ENCODE results near the gene OSGEP.

OSGEP gene

DNA sequence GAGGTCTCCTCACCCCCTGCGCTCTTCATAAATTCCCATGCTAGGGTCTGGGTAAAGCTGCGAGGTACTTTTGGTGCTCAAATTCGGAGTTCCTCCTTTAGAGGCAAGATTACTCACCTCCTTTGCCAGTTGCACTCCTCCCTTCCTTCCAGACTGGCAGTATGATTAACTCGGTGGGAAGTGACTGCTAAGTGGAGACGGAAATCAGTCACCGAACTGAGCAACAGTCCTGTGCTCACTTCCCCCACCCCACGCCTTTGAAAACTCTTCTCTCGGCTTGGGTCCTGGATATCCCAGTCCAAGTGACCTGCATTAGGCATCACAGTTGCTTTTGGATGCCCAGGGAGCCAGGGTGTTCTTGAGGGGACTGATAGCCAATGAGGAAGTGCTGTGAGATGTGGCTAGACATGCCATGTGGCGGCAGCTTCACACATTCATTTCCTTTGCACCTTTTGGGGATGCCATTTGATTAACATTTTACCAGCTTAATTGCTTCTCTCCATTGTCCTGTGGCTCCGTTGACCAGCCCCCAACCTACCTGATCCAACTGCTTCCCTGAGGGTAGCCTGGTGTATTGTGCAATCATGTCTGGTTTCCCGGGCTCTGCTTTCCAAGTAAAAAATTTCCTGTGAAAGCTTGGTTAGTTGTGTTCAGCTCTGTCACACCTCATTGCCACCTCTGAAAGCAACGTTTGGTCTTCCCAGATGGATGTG lies 15.4 kb upstream of the OSGEP start:
- peaks cover 5% of the 10 kb centered on the region for H3K4me1 ChIP-seq (ENCODE audit: control insufficient read depth, insufficient read depth, low read length)
- H3K36me3 ChIP-seq (ENCODE audit: control insufficient read depth in 2 of 2, insufficient read depth in 1 of 2, low read length in 2 of 2): peaks cover 23 to 38% of the 10 kb centered on the region in 2 experiments
- POLR2A ChIA-PET: interaction anchor here (0.6 to 2.6 kb wide), 21 partner anchors 9 to 213 kb away, joined by 3 to 41 read pairs (median 3); partner anchors contain the start of genes APEX1, OSGEP, PARP2 and PIP4P1
- H3K27ac ChIP-seq (ENCODE audit: extremely low read depth, low read depth, low read length): peak overlapping the region; percentile 84
- H3K9me3 ChIP-seq (ENCODE audit: control insufficient read depth, insufficient read depth, low read depth, low read length): no peaks in the 10 kb centered on the region
- H3K4me3 ChIP-seq (ENCODE audit: low read depth, low read length): peak overlapping the region; percentile 71
- CTCF ChIA-PET: interaction anchor here (1.1 kb wide), 1 partner anchor 9 kb away, joined by 4 read pairs; the partner anchor contains the start of gene PIP4P1
- TF ChIP-seq ZNF549 (tag by site-specific recombination; IDR thresholded peaks at IDR 0.05): no peak
- TF ChIP-seq ZNF140 (tag by site-specific recombination; IDR thresholded peaks at IDR 0.05): no peak
- TF ChIP-seq, protein P1, sequence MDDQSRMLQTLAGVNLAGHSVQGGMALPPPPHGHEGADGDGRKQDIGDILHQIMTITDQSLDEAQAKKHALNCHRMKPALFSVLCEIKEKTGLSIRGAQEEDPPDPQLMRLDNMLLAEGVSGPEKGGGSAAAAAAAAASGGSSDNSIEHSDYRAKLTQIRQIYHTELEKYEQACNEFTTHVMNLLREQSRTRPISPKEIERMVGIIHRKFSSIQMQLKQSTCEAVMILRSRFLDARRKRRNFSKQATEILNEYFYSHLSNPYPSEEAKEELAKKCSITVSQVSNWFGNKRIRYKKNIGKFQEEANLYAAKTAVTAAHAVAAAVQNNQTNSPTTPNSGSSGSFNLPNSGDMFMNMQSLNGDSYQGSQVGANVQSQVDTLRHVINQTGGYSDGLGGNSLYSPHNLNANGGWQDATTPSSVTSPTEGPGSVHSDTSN (CRISPR knock-in tag; IDR thresholded peaks at IDR 0.05): no peak
- no peak for TF ChIP-seq ZNF211 (tag by site-specific recombination; IDR thresholded peaks at IDR 0.05; ENCODE audit: low read depth)
- TF ChIP-seq, protein P2, sequence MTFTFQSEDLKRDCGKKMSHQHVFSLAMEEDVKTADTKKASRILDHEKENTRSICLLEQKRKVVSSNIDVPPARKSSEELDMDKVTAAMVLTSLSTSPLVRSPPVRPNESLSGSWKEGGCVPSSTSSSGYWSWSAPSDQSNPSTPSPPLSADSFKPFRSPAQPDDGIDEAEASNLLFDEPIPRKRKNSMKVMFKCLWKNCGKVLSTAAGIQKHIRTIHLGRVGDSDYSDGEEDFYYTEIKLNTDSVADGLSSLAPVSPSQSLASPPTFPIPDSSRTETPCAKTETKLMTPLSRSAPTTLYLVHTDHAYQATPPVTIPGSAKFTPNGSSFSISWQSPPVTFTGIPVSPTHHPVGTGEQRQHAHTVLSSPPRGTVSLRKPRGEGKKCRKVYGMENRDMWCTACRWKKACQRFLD (tag by site-specific recombination; IDR thresholded peaks at IDR 0.05): no peak
- TF ChIP-seq ZNF792 (tag by site-specific recombination; IDR thresholded peaks at IDR 0.05): no peak
- no peak; the same call in 1 of the 2 replicates for TF ChIP-seq IKZF3 (tag by site-specific recombination; IDR thresholded peaks at IDR 0.05)
- TF ChIP-seq ZNF132 (tag by site-specific recombination; IDR thresholded peaks at IDR 0.05; ENCODE audit: borderline replicate concordance): no peak
- no peak for TF ChIP-seq ZEB2 (tag by site-specific recombination; IDR thresholded peaks at IDR 0.05)
- TF ChIP-seq, protein P3, sequence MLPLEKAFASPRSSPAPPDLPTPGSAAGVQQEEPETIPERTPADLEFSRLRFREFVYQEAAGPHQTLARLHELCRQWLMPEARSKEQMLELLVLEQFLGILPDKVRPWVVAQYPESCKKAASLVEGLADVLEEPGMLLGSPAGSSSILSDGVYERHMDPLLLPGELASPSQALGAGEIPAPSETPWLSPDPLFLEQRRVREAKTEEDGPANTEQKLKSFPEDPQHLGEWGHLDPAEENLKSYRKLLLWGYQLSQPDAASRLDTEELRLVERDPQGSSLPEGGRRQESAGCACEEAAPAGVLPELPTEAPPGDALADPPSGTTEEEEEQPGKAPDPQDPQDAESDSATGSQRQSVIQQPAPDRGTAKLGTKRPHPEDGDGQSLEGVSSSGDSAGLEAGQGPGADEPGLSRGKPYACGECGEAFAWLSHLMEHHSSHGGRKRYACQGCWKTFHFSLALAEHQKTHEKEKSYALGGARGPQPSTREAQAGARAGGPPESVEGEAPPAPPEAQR (tag by site-specific recombination; IDR thresholded peaks at IDR 0.05): no peak
- TF ChIP-seq, protein P4, sequence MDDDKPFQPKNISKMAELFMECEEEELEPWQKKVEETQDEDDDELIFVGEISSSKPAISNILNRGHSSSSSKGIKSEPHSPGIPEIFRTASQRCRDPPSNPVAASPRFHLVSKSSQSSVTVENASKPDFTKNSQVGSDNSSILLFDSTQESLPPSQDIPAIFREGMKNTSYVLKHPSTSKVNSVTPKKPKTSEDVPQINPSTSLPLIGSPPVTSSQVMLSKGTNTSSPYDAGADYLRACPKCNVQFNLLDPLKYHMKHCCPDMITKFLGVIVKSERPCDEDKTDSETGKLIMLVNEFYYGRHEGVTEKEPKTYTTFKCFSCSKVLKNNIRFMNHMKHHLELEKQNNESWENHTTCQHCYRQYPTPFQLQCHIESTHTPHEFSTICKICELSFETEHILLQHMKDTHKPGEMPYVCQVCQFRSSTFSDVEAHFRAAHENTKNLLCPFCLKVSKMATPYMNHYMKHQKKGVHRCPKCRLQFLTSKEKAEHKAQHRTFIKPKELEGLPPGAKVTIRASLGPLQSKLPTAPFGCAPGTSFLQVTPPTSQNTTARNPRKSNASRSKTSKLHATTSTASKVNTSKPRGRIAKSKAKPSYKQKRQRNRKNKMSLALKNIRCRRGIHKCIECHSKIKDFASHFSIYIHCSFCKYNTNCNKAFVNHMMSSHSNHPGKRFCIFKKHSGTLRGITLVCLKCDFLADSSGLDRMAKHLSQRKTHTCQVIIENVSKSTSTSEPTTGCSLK (tag by site-specific recombination; IDR thresholded peaks at IDR 0.05): no peak
- TF ChIP-seq OSR2 (tag by site-specific recombination; IDR thresholded peaks at IDR 0.05): no peak
- no peak for TF ChIP-seq ZNF677 (tag by site-specific recombination; IDR thresholded peaks at IDR 0.05)
- TF ChIP-seq ZNF366 (tag by site-specific recombination; conservative IDR thresholded peaks at IDR 0.05): peak; percentile 61
- TF ChIP-seq OVOL3 (tag by site-specific recombination; IDR thresholded peaks at IDR 0.05): no peak
- peak; percentile 74 for TF ChIP-seq FEZF1 (tag by site-specific recombination; IDR thresholded peaks at IDR 0.05)
- TF ChIP-seq ZNF335 (tag by site-specific recombination; conservative IDR thresholded peaks at IDR 0.05): 0 out of 2 replicates have a peak, but pooled peaks have one; percentile 10
- no peak for TF ChIP-seq ZNF324 (tag by site-specific recombination; IDR thresholded peaks at IDR 0.05)
- TF ChIP-seq ZSCAN30 (tag by site-specific recombination; IDR thresholded peaks at IDR 0.05): no peak
- no peak for TF ChIP-seq ZNF157 (tag by site-specific recombination; IDR thresholded peaks at IDR 0.05)
- peak; percentile 59 for TF ChIP-seq ZBTB17 (tag by site-specific recombination; IDR thresholded peaks at IDR 0.05)
- TF ChIP-seq, protein P5, sequence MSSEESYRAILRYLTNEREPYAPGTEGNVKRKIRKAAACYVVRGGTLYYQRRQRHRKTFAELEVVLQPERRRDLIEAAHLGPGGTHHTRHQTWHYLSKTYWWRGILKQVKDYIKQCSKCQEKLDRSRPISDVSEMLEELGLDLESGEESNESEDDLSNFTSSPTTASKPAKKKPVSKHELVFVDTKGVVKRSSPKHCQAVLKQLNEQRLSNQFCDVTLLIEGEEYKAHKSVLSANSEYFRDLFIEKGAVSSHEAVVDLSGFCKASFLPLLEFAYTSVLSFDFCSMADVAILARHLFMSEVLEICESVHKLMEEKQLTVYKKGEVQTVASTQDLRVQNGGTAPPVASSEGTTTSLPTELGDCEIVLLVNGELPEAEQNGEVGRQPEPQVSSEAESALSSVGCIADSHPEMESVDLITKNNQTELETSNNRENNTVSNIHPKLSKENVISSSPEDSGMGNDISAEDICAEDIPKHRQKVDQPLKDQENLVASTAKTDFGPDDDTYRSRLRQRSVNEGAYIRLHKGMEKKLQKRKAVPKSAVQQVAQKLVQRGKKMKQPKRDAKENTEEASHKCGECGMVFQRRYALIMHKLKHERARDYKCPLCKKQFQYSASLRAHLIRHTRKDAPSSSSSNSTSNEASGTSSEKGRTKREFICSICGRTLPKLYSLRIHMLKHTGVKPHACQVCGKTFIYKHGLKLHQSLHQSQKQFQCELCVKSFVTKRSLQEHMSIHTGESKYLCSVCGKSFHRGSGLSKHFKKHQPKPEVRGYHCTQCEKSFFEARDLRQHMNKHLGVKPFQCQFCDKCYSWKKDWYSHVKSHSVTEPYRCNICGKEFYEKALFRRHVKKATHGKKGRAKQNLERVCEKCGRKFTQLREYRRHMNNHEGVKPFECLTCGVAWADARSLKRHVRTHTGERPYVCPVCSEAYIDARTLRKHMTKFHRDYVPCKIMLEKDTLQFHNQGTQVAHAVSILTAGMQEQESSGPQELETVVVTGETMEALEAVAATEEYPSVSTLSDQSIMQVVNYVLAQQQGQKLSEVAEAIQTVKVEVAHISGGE (tag by site-specific recombination; conservative IDR thresholded peaks at IDR 0.05; ENCODE audit: low read depth): 0 out of 2 replicates have a peak, but pooled peaks have one; percentile 20
- TF ChIP-seq HOXA7 (CRISPR knock-in tag; IDR thresholded peaks at IDR 0.05; ENCODE audit: borderline replicate concordance): no peak
- no peak for TF ChIP-seq ZNF10 (tag by site-specific recombination; IDR thresholded peaks at IDR 0.05)
- TF ChIP-seq GFI1B (tag by site-specific recombination; IDR thresholded peaks at IDR 0.05): no peak
- TF ChIP-seq ZNF26 (tag by site-specific recombination; IDR thresholded peaks at IDR 0.05): no peak
- TF ChIP-seq REPIN1 (tag by site-specific recombination; IDR thresholded peaks at IDR 0.05; ENCODE audit: low read depth): no peak
